Measurements from ENCODE around the gene TPSG1. TPM values are rescaled to one million over a fixed set of nuclear protein-coding genes. Genes with fewer than 3 reads are reported as not detected.

The TPSG1 gene
- total RNA-seq, 1 donor from 2014 or later, result not detected

DNA sequence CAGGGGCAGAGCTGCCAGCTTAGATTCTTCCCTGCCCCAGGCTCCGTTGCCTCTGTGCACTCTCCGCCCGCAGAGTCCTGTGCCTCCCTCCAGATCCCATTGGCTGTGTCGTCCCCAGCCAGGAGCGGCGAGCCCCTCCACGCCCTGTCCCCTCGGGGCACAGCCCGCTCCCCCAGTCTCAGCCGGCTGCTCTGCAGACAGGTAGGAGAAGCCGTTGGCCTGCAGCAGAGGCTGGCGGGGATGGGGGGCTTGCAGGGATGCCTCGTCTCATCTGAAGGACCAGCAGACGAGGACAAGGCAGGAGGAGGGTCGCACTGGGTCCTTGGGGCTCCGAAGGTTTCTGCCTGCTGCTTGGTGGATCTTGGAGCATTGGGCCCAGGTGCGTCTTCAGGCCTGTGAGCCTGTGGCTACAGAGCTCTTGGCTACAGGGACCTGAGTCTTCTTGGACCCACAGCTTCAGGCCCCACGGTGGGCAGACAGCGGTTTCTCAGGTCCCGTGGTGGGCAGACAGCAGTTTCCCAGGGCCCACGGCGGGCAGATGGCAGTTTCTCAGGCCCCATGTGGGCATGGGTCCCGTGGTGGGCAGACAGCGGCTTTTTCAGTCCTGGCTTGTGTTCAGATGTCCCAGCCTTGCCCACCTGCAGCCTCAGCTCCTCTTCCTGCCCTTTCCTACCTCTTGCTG lies 6.0 kb downstream of the TPSG1 start:
- H3K27ac Mint-ChIP-seq, result no peak overlapping the region
- no peaks in the 10 kb centered on the region for H3K4me1 Mint-ChIP-seq
- intact Hi-C loops (cut with micrococcal nuclease), result no loop called here
- H3K36me3 Mint-ChIP-seq (ENCODE audit: low read depth), result no peaks in the 10 kb centered on the region
- H3K4me3 Mint-ChIP-seq, result no peak overlapping the region
- H3K27me3 Mint-ChIP-seq, result no peaks in the 10 kb centered on the region
- no peaks in the 10 kb centered on the region for H3K9me3 Mint-ChIP-seq
- DNase-seq, result no peak

DNA sequence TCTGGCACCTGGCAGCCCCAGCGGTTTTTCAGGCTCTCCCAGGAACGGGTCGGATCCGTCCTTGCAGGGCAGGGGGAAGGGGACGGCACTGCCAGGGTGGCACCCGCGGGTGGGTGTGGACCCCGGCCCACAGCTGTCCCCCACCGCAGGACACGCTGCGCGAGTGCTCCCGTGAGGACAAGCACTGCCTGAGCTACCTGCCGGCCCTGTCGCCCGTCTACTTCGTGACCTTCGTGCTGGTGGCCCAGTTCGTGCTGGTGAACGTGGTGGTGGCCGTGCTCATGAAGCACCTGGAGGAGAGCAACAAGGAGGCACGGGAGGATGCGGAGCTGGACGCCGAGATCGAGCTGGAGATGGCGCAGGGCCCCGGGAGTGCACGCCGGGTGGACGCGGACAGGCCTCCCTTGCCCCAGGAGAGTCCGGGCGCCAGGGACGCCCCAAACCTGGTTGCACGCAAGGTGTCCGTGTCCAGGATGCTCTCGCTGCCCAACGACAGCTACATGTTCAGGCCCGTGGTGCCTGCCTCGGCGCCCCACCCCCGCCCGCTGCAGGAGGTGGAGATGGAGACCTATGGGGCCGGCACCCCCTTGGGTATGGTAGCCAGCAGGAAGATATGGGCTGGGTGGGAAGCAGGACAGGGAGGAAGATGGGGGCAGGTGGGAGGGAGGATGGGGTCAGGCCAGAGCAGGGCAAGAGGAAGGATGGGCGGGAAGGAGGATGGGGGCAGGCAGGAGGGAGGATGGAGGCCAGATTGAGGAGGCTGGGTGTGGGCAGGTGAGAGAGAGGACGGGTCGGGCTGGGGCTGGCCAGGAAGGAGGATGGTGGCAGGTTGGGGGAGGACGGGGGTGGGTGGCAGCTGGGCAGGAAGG lies 6.8 kb downstream of the TPSG1 start:
- DNase-seq, result no peak
- no peak overlapping the region for H3K27ac Mint-ChIP-seq
- intact Hi-C loops (cut with micrococcal nuclease), result no loop called here
- H3K9me3 Mint-ChIP-seq, result no peaks in the 10 kb centered on the region
- H3K4me3 Mint-ChIP-seq, result no peak overlapping the region
- H3K36me3 Mint-ChIP-seq (ENCODE audit: low read depth), result no peaks in the 10 kb centered on the region
- H3K27me3 Mint-ChIP-seq, result no peaks in the 10 kb centered on the region
- no peaks in the 10 kb centered on the region for H3K4me1 Mint-ChIP-seq

DNA sequence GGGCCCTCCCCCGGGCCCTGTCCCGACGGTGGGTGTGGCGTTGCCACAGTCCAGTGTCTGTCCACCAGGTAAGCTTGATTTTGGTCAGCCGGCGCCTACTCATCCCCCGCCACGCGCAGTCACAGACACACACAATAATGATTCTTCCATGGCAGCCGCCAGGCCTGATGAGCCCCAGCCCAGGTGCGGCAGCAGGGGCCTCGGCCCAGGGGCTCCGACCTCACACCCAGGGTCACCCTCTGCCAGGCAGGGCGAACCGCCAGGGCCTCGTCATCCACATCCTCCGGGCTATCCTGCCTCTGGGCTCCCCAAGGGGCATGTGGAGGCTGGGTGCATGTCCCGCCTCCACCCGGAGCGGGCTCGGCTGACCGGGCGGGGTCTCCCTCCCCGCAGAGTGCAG lies 7.5 kb downstream of the TPSG1 start:
- H3K27me3 Mint-ChIP-seq, result no peaks in the 10 kb centered on the region
- no peaks in the 10 kb centered on the region for H3K4me1 Mint-ChIP-seq
- H3K27ac Mint-ChIP-seq, result no peak overlapping the region
- no peak for DNase-seq
- no peaks in the 10 kb centered on the region for H3K36me3 Mint-ChIP-seq (ENCODE audit: low read depth)
- no peaks in the 10 kb centered on the region for H3K9me3 Mint-ChIP-seq
- no peak overlapping the region for H3K4me3 Mint-ChIP-seq
- intact Hi-C loops (cut with micrococcal nuclease), result no loop called here

DNA sequence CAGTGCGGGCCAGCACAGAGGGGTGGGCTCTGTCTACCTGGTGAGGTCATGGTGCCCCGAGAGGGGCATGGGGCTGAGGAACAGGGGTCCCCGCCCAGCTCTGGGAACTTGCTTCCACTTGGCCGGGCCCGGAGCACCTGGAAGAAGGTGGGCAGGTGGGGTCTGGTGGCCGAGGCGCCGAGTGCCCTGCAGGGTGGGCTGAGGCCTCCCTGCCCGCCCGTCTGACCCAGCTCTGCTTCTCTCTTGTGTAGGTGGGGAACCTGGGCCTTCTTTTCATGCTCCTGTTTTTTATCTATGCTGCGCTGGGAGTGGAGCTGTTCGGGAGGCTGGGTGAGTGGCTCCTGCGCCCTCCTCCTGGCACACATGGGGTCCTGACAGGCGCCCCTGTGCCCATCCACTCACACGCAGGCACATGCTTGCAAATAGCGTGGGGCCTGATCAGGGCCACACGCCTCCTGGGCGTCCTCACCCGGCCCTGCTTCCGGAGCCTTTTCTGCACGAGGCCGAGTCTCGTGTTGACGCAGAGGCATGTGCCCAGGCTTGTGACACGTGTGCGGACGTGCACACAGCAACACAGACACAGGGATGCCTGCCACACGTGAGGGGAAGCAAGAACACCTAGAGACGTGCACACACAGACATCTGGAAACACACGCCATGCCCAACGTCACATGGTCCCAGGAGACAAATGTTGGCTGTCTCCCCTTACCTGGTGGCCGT lies 8.2 kb downstream of the TPSG1 start:
- Mint-ChIP-seq H3K4me3 (no peak overlapping the region), H3K36me3 (ENCODE audit: low read depth) (no peaks in the 10 kb centered on the region), H3K27me3 (no peaks in the 10 kb centered on the region), H3K9me3 (no peaks in the 10 kb centered on the region), H3K4me1 (no peaks in the 10 kb centered on the region), H3K27ac (no peak overlapping the region)
- intact Hi-C loops (cut with micrococcal nuclease), result no loop called here
- DNase-seq, result no peak

DNA sequence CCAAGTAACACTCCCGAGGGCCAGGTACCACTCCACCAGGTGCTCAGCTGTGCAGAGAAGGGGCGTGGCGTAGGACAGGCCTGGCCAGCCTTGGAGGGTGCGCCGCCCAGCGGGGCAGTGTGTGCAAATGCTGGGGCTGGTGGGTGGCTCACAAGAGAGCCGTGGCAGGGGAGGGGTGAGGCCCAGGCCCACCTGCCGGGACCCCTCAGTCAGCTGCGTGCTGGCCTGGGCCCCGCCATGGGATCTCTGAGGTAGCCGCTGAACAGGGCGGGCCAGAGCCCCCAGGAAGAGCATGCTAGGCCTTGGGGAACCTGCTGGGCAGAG lies 8.8 kb downstream of the TPSG1 start:
- H3K27ac Mint-ChIP-seq, result no peak overlapping the region
- no peaks in the 10 kb centered on the region for H3K9me3 Mint-ChIP-seq
- H3K27me3 Mint-ChIP-seq, result no peaks in the 10 kb centered on the region
- intact Hi-C loops (cut with micrococcal nuclease), result no loop called here
- DNase-seq, result no peak
- no peak overlapping the region for H3K4me3 Mint-ChIP-seq
- H3K36me3 Mint-ChIP-seq (ENCODE audit: low read depth), result no peaks in the 10 kb centered on the region
- H3K4me1 Mint-ChIP-seq, result no peaks in the 10 kb centered on the region

DNA sequence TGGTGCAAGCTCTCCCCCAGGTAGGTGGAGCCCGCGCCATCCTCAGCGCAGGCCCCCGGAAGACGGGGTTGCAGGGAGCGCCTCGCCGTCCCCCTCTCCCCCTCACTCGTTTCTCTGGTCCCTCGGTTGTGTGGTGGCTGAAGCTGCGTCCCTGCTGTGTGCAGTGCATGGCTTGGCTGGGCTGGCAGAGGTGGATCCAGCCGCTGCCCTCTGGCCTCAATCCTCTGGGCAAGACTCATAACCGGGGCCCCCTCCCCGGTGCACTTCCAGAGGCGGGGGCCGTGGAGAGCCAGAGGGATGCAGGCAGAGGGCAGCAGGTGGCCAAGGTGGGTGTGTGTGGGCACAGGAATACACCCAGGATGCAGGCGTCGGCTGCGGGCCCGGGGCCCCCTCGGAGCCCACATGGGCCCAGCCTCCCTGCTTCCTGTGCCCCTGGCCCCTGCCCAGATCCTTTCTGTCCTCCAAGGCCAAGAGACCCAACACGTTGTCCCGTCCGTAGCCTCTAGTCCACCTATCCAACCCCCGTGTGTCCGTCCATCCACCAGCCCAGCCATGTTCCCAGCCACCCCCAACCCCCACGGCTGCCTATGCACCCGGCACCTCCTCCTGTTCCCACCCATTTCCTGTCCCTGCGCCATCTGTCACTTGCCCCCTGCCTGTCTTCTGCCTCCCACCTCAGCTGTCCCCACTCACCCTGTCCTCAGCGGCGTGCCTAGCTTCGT lies 9.3 kb downstream of the TPSG1 start:
- Mint-ChIP-seq H3K4me3 (no peak overlapping the region), H3K27me3 (no peaks in the 10 kb centered on the region), H3K4me1 (no peaks in the 10 kb centered on the region), H3K27ac (no peak overlapping the region), H3K36me3 (ENCODE audit: low read depth) (no peaks in the 10 kb centered on the region), H3K9me3 (no peaks in the 10 kb centered on the region)
- intact Hi-C loops (cut with micrococcal nuclease), result no loop called here
- DNase-seq, result no peak

DNA sequence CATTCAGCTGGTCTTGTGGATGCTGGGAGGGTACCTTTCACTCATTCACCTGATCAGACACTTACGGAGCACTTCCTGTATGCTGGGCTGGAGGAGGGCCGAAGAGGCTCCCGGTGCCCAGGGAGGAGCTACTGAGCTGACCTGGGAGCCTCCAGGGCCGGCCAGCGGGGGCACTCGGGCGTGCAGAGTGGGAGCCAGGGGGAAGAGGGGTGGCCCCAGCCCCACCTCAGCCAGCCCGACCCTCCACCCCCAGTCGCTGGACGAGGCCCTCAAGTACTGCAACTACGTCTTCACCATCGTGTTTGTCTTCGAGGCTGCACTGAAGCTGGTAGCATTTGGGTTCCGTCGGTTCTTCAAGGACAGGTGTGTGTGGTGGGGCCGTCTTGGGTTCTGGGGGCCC lies 10.3 kb downstream of the TPSG1 start:
- DNase-seq, result no peak
- Mint-ChIP-seq H3K36me3 (ENCODE audit: low read depth) (no peaks in the 10 kb centered on the region), H3K4me3 (no peak overlapping the region), H3K4me1 (no peaks in the 10 kb centered on the region), H3K9me3 (no peaks in the 10 kb centered on the region), H3K27me3 (no peaks in the 10 kb centered on the region), H3K27ac (no peak overlapping the region)
- intact Hi-C loops (cut with micrococcal nuclease), result no loop called here

DNA sequence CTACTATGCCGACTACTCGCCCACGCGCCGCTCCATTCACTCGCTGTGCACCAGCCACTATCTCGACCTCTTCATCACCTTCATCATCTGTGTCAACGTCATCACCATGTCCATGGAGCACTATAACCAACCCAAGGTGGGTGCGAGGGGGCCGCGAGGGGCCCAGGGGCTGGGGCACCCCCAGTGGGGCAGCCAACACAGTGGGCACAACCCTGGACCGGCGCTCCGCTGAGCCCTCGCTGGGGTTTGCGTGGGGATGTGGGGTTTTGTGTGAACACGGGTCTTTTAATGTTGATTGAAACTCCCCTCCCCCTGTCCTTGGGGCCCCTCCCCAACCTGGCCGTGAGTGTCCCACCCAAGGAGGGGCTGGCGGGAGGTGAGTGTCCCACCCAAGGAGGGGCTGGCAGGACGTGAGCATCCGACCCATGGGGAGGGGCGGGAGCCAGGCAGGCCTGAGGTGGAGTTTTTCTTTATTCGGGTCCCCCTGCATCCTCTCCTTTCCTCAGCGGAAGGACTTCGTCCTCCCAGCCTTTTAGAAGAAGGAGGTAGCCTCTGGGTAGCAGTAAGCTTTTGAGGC lies 11.2 kb downstream of the TPSG1 start:
- no peaks in the 10 kb centered on the region for H3K27me3 Mint-ChIP-seq
- H3K27ac Mint-ChIP-seq, result no peak overlapping the region
- H3K4me3 Mint-ChIP-seq, result no peak overlapping the region
- intact Hi-C loops (cut with micrococcal nuclease), result no loop called here
- H3K4me1 Mint-ChIP-seq, result no peaks in the 10 kb centered on the region
- no peak for DNase-seq
- H3K9me3 Mint-ChIP-seq, result no peaks in the 10 kb centered on the region
- H3K36me3 Mint-ChIP-seq (ENCODE audit: low read depth), result no peaks in the 10 kb centered on the region

DNA sequence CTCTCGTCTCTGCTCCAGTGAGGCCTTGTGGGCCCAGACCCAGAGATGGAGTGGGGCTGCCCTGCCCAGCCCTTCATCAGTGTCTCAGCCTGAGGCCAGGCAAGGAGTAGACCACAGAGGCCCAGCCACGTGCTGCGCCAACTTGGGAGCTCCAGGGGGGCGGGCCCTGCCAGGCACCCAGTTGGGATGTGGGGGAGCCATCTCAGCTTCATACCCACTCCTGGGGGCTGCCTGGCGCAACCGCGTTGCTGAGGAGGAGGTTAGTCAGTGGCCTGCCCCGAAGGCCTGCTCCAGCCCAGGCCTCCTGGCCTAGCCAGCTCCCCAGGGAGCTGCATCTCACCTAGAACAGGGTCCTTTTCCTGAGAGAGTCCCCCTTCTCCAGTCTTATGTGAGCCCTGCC lies 11.8 kb downstream of the TPSG1 start:
- Mint-ChIP-seq H3K27ac (no peak overlapping the region), H3K36me3 (ENCODE audit: low read depth) (no peaks in the 10 kb centered on the region), H3K9me3 (no peaks in the 10 kb centered on the region), H3K27me3 (no peaks in the 10 kb centered on the region), H3K4me3 (no peak overlapping the region), H3K4me1 (no peaks in the 10 kb centered on the region)
- DNase-seq, result no peak
- intact Hi-C loops (cut with micrococcal nuclease), result no loop called here

DNA sequence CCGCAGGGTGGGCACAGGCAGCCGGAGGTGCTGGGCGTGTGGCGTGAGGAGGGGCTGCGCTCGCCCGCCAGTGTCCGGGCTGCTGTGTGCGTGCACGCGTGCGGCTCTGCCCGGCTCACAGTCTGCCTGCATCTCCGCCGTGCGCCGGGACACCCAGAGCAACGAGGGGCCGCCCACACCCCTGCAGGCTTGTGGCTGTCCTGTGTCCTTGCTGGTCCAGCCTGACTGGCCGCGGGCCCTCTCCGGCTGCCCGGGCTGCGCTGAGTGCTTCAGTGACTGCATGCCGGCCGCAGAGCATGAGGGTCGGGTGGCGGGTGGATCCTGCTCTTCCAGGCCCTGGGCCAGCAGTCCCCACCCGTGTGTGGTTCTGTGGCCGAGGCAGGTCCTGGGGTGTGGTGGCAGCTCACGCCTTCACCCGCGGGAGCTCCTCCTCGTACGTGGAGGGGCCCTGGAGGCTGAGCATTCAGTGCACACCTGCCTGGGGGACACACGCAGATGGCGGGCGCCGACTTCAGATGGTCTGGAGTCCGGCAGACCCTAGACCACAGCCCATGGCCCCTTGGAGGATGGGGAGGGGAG lies 12.4 kb downstream of the TPSG1 start:
- intact Hi-C loops (cut with micrococcal nuclease), result no loop called here
- H3K9me3 Mint-ChIP-seq, result no peaks in the 10 kb centered on the region
- H3K4me3 Mint-ChIP-seq, result no peak overlapping the region
- H3K27me3 Mint-ChIP-seq, result no peaks in the 10 kb centered on the region
- H3K4me1 Mint-ChIP-seq, result no peaks in the 10 kb centered on the region
- no peak overlapping the region for H3K27ac Mint-ChIP-seq
- no peaks in the 10 kb centered on the region for H3K36me3 Mint-ChIP-seq (ENCODE audit: low read depth)
- DNase-seq, result no peak

DNA sequence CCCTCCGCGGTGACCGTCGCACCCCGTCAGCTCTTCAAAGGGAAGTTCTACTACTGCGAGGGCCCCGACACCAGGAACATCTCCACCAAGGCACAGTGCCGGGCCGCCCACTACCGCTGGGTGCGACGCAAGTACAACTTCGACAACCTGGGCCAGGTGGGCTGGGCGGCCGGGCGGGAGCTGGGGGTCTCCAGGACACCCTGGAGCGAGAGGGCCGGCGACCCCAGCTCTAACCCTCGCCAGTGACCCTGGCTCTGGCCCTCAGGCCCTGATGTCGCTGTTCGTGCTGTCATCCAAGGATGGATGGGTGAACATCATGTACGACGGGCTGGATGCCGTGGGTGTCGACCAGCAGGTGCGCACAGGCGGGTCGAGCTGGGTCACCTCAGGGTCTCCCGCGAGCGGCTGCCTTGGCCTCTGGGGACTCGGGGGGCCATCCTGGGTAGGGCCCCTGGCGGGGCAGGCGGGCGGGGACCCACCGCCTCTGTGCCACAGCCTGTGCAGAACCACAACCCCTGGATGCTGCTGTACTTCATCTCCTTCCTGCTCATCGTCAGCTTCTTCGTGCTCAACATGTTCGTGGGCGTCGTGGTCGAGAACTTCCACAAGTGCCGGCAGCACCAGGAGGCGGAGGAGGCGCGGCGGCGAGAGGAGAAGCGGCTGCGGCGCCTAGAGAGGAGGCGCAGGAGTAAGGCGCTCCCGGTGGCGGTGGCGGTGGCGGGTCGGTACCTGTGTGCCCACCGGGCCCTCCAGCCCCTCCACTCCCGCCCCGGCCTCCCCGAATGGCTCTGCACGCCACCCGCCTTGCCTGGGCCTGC lies 13.4 kb downstream of the TPSG1 start:
- no peaks in the 10 kb centered on the region for H3K27me3 Mint-ChIP-seq
- no peak for DNase-seq
- no peaks in the 10 kb centered on the region for H3K4me1 Mint-ChIP-seq
- intact Hi-C loops (cut with micrococcal nuclease), result no loop called here
- no peak overlapping the region for H3K27ac Mint-ChIP-seq
- no peak overlapping the region for H3K4me3 Mint-ChIP-seq
- H3K9me3 Mint-ChIP-seq, result no peaks in the 10 kb centered on the region
- H3K36me3 Mint-ChIP-seq (ENCODE audit: low read depth), result no peaks in the 10 kb centered on the region

DNA sequence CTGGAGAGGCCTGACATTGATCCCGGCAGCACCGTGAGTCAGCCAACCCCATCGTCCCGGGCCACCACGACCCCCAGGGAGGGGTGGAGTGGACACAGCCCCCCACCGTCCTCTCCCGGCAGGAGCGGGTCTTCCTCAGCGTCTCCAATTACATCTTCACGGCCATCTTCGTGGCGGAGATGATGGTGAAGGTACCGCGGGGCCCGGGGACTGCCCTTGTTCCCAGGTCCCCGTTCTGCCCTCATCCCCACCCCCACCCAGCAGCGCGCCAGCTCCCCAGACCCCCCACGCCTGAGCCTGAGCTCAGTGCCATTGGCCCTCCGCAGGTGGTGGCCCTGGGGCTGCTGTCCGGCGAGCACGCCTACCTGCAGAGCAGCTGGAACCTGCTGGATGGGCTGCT lies 14.6 kb downstream of the TPSG1 start:
- no peaks in the 10 kb centered on the region for H3K4me1 Mint-ChIP-seq
- H3K9me3 Mint-ChIP-seq, result no peaks in the 10 kb centered on the region
- intact Hi-C loops (cut with micrococcal nuclease), result no loop called here
- DNase-seq, result no peak
- no peak overlapping the region for H3K4me3 Mint-ChIP-seq
- no peak overlapping the region for H3K27ac Mint-ChIP-seq
- H3K36me3 Mint-ChIP-seq (ENCODE audit: low read depth), result no peaks in the 10 kb centered on the region
- H3K27me3 Mint-ChIP-seq, result no peaks in the 10 kb centered on the region

DNA sequence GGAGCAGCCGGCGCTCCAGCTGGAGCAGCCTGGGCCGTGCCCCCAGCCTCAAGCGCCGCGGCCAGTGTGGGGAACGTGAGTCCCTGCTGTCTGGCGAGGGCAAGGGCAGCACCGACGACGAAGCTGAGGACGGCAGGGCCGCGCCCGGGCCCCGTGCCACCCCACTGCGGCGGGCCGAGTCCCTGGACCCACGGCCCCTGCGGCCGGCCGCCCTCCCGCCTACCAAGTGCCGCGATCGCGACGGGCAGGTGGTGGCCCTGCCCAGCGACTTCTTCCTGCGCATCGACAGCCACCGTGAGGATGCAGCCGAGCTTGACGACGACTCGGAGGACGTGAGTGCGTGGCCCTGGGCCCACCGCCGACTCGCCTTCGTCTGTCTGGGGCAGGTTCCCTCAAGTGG lies 16.0 kb downstream of the TPSG1 start:
- no peaks in the 10 kb centered on the region for H3K27me3 Mint-ChIP-seq
- intact Hi-C loops (cut with micrococcal nuclease), result no loop called here
- no peaks in the 10 kb centered on the region for H3K9me3 Mint-ChIP-seq
- H3K4me1 Mint-ChIP-seq, result no peaks in the 10 kb centered on the region
- no peaks in the 10 kb centered on the region for H3K36me3 Mint-ChIP-seq (ENCODE audit: low read depth)
- no peak overlapping the region for H3K4me3 Mint-ChIP-seq
- no peak overlapping the region for H3K27ac Mint-ChIP-seq
- DNase-seq, result no peak

Data from activated CD4-positive, alpha-beta T cell treated with anti-CD3 and anti-CD28 coated beads, Interleukin-2, amount 10 ng/mL, durations not matched to agents 24 days and 14 days (primary cell).